HG03521 (cell line): ENCODE data around the gene DHRSX.
"Not testable (repeated sequence)": the region's sequence is repeated elsewhere in the genome, so short reads cannot be mapped to it uniquely, and the experiment has no call there.

Experiments
- ATAC-seq: cut with Tn5 transposase; IDR thresholded peaks from one replicate; pipeline ENCODE4 v1.9.1; 2021; ENCODE audit warnings: mild to moderate bottlenecking, moderate library complexity; ENCODE audit not compliant: unreplicated experiment

The DHRSX gene

DNA sequence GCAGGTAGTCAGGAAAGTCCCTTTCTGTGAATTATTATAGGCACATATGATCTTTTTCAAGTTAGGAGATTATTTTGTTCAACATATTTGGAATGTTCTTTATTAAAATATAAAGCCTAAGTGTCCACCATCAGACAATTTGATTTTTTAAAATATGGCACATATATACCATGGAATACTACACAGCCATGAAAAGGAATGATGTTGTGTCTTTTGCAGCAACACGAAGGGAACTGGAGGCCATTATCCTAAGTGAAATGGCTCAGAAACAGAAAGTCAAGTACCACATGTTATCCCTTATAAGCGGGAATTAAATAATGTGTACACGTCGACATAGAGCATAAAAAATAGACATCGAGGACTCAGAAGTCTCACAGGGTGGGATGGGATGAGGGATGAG is 73.0 kb downstream of the DHRSX start:
- ATAC-seq: no peak

DNA sequence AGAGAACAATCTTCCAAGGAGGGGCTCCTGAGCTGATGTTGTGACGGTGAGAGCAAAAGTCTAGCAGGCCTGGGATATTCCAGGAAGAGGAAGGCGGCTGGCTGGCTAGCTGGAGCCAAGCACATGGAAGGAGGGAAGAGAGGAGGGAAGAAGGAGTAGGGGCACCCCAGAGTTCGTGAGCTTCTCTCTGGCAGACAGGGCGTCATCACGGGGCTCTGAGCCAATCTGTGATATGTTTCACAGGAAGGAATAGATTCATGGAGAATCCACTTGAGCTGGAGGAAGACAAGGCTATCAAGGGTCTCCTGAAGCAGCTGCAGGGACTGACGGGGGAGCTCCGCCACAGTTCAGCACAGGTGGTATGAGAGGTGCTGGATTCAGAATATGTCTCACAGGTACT is 73.6 kb downstream of the DHRSX start:
- no peak for ATAC-seq

DNA sequence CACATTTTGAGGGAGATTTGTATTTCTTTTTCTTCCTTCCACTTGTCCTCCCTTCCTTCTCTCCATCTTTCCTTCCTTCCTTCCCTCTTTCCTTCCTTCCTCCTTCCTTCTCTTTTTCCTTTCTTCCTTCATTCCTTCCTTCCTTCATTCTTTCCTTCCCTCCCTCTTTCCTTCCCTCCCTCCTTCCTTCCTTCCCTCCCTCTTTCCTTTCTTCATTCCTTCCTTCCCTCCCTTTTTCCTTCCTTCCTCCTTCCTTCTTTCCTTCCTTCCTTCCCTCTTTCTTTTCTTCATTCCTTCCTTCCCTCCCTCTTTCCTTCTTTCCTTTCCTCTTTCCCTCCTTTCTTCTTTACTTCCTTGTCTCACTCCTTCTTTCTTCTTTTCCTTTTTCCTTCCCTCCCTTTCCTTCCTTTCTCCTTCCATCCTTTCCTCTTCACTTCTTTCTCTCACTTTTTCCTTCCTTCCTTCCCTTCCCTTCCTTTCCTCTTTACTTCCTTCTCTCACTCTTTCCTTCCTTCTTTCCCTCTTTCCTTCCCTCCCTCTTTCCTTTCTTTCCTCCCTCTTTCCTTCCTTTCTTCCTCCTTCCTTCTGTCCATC is 74.4 kb downstream of the DHRSX start:
- no peak for ATAC-seq

DNA sequence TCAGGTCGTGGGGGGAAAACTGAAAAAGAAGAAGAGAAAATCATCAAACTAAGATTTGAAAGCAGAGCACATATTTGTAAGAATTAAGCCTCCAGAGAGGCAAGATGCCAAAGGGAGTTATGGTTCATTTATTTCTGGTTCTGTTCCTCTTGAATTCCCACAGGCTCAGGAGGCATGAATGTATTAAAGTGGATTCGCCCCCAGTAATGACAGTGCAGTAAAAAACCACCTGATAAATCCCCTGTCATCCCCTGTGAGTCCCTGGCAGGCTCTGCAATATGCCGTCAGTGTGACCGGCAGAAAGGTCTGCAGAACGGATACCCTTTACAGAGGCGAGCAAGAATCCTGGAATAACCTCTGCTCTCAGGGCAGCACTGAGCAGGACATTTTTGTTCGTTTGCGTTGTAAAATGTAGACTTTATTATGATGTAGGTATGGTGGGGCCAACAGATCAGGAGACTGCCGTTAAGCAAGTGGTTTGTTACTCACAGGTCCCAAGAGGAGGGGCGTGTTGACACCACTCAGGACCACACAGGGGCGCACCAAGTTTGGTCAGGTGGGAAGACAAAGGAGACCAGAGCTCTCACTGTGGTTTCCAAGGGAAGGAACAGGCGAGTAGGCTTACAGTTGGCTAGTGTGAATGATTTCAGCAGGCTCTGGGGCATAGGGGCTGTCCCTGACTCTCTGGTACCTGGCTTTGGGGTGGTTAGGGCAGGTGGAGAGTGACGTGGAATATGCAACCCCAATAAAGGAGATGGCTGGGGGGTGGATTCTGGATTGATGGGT is 75.3 kb downstream of the DHRSX start:
- no peak for ATAC-seq

DNA sequence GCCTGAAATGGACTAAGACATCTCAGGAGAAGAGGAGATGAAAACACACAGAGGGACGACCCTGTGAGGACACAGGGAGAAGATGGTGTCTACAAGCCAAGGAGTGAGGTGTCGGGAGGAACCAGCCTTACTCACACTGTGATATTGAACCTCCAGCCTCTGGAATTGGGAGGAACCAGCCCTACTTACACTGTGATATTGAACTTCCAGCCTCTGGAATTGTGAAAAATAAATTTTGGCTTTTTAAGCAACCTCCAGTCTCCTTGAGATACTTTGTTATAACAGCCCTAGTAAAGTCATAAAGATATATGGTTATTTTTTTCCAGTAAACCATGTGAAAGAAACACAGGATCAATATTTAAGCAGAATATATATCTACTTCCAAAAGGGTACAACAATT is 76.5 kb downstream of the DHRSX start:
- no peak for ATAC-seq

DNA sequence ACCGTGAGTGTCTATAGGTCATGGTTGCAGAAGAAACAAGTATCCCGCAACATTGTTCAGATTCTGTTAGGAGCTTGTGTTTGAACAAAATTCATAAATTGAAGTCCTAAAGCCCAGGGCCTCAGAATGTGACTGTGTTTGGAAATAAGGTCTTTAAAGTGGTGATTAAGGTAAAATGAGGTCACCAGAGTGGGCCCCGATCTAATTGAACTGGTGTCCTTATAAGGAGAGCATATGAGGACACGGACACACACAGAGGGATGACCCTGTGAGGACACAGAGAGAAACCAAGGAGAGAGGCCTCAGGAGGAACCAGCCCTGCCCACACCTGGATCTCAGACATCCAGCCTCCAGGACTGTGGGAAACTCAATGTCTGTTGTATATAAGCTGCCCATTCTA is 76.9 kb downstream of the DHRSX start:
- ATAC-seq: no peak

DNA sequence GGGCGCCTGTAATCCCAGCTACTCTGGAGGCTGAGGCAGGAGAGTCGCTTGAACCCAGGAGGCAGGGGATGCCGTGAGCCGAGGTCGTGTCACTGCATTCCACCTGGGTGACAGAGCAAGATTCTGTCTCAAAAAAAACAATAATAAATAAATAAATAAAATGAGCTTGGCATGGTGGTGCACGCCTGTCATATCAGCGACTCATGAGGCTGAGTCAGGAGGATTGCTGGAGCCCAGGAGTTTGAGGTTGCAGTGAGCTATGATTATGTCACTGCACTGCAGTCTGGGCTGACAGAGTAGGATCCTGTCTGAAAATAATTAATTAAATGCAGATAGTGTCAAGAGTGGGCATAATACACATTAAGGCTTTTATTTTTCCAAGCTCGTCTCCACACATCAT is 77.5 kb downstream of the DHRSX start:
- ATAC-seq: no peak

DNA sequence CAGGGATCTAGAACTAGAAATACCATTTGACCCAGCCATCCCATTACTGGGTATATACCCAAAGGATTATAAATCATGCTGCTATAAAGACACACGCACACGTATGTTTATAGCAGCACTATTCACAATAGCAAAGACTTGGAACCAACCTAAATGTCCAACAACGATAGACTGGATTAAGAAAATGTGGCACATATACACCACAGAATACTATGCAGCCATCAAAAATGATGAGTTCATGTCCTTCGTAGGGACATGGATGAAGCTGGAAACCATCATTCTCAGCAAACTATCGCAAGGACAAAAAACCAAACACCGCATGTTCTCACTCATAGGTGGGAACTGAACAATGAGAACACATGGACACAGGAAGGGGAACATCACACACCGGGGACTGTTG is 81.4 kb downstream of the DHRSX start:
- not testable (repeated sequence) for ATAC-seq

DNA sequence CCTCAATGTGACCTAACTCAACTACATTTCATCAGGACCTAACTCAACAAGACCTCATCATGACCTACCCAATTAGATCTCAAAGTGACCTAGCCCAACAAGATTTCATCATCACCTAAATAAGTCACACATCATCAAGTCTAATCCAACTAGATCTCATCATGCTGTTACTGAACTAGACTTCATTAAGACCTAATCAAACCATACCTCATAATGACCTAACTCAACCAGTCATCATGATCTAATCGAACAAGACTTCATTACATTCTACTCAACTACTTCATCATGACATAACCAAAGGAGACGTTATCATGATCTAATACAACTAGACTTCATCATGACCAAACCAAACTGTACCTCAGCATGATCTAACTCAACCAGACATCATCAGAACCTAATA is 82.8 kb downstream of the DHRSX start:
- ATAC-seq: no peak

DNA sequence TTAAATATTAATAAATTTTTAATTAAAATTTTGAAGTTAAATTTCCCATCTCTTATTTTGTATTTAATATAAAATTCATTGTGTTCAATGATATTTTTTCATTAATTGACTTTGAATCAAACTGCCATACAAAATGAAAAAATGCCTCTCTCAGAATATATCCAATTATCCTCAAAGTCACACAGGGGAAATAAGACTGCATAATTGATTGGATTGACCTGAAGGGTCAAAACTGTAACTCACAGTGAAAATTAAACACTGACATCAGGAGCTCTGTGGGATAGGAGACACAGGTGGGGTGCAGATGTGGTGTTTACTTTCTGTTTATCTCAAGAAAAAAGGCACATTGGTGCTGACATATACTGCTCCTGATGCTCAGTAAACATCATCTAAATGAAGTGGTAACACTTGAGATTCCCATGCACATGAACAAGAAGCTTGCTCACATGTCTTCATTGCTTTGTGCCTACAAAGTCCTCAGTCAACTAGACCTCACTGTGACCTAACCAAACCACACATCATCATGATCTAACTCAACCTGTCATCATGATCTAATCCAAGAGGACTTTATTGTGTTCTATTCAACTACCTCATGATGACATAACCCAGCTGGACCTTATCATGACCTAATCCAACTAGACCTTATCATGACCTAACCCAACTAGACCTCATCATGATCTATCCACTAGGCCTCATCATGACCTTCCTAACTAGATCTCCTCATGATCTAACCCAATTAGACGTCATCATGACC is 83.7 kb downstream of the DHRSX start:
- no peak for ATAC-seq

DNA sequence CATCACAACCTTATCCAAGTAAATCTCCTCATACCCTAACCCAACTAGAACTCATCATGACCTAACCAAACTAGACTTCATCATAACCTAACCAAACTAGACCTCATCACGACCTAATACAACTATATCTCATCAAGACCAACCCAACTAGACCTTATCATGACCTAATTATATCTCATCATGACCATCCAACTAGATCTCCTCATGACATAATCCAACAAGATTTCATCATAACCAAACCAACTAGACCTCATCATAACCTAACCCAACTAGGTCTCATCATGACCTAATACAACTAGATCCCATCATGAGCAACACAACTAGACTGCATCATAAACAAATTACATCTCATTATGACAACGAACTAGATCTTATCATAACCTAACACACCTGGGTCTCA is 86.4 kb downstream of the DHRSX start:
- ATAC-seq: no peak

DNA sequence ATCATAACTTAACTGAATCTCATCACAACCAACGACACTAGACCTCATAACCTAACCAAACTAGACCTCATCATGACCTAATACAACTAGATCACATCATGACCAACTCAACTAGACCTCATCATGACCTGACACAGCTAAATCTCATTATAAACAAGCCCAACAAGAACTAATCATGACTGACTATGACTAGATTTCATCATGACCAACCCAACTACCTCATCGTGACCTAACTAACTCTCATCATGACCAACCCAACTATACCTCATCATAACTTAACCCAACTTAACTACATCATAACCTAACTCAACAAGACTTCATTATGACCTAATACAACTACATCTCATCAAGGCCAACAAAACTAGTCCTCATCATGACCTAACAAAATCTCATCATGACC is 86.8 kb downstream of the DHRSX start:
- no peak for ATAC-seq

DNA sequence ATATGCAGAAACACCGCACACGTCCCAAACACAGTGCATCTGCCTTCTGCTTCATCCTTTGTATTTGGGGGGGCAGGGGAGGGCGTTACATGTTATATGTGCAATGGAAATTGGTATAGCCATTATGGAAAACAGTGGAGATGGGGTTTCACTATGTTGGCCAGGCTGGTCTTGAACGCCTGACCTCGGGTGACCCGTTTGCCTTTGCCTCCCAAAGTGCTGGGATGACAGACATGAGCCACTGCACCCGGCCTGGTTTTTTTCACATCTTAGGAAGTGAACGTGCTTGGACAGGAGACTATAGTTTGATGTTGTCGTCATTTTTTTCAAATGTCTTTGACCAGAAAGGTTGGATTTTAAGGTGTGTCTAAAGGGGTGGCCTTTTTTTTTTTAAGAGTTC is 88.6 kb downstream of the DHRSX start:
- ATAC-seq: no peak

DNA sequence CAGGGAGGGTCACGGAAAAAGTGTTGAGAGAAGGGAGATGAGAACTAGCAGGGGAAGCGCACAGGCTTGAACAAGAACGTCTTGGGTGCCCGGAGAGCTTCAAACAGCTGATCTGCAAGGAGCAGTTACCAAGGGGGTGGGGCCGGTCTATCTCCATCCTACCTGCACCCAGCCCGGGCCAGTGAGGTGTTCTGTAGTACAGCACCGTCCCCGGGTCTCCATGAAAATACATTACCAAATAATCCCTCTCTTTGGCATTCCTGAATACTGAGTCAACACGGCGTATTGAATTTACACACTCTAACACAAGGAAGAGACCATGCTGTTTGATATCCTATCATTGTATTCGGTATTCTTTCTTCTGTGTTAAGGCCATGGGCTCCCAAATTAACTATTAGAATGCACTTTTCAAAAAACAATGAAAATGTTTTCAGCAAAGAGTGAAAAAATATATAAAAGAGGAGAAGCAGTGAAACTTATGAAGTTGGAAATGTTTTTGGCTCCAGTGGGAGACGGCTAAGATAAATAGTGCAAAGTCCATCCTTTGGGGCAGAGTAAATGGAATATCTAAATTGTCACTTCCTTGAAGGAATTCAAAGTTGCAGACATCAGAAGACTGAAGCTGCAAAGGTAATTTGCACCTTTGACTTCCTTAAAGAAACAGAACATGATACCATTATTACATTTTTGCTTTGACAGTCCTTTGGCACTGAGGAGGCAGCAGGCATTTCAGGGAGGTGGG is 90.3 kb downstream of the DHRSX start:
- no peak for ATAC-seq

DNA sequence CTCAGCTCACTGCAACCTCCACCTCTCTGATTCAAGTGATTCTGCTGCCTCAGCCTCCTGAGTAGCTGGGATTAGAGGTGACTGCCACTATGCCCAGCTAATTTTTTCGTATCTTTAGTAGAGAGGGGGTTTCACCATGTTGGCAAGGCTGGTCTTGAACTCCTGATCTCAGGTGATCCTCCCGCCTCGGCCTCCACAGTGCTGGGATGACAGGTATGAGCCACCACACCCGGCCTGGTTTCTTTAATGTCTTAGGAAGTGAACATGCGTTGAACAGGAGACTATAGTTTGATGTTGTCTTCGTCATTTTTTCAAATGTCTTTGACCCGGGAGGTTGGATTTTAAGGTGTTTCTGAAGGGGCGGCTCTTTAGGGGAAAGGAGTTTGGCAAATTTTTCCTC is 91.0 kb downstream of the DHRSX start:
- no peak for ATAC-seq

DNA sequence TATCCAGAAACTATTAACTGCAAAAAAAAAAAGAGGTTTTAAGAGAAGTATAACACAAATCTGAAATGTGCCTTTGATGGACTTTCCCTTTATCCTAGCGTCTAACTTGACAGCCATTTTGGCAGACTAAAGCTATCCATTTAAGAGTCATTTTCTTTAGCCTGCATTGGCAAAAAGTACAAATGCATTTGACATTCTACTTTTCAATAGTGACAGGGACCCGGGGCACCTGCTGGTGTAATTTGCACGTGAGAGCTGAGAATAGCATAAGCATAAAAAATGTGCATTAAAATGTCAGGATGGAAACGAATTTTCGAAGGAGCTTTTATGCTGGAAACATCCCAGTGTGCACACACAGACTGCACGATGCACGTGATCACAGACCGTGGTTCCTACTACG is 91.9 kb downstream of the DHRSX start:
- no peak for ATAC-seq

DNA sequence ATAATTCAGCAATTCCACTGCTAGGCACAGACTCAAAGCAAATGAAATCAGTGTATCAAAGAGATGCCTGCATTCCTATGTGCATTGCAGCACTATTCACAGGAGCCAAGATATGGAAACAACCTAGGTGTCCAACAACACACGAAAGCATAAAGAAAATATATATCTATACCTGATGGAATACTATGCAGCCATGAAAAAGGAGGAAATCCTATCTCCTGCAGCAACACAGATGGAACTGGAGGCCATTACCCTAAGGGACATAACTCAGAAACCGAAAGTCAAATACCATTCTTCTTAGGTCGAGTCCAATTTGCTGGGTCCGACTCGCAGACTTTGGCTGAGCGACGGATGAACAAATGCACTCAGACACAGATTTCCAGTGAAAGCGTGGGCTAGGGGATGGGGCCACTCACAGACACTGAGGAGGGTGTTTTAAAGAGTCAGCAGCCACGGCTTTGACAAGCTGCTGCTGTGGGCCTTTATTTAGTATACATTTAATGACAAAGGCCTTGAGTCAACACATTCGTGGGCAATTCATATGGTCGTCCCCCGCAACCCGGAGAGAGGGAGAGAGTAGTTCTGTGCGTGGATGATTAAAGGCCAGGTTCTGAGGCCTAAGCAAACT is 93.8 kb downstream of the DHRSX start:
- ATAC-seq: no peak

DNA sequence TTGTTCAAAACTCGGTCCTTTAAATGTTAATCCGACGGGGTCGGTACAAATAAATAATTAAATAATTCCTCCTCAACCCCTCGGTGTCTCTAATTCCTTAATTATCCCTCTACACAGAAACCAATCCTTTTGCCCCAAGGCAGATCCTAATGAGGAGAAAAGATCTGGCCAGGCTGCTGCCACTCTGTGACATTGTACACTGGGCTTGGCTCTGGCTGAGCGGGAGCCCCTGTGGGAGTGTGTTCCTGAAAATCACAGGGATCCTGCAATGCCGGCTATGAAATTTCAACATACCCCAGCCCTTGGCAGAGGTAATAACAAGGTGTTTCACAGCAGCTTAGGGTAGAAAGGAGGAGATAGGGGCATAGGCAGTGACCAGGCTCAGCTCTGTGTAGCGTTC is 96.0 kb downstream of the DHRSX start:
- no peak for ATAC-seq

DNA sequence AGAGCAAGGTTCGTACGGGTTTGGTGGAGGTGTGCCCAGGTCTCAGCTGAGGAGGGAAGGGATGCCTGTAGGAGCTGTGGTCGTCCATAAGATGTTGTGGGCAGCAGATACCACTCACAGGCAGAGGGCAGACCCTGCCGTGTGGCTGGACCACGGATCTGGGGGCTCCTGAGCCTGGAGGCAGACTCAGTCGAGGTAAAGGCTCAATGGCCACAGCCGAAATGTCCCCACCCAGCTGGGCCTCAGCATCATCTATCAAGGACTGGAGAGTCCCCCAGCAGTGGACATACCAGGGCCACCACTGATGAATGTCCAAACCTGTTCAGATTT is 98.5 kb downstream of the DHRSX start:
- no peak for ATAC-seq

DNA sequence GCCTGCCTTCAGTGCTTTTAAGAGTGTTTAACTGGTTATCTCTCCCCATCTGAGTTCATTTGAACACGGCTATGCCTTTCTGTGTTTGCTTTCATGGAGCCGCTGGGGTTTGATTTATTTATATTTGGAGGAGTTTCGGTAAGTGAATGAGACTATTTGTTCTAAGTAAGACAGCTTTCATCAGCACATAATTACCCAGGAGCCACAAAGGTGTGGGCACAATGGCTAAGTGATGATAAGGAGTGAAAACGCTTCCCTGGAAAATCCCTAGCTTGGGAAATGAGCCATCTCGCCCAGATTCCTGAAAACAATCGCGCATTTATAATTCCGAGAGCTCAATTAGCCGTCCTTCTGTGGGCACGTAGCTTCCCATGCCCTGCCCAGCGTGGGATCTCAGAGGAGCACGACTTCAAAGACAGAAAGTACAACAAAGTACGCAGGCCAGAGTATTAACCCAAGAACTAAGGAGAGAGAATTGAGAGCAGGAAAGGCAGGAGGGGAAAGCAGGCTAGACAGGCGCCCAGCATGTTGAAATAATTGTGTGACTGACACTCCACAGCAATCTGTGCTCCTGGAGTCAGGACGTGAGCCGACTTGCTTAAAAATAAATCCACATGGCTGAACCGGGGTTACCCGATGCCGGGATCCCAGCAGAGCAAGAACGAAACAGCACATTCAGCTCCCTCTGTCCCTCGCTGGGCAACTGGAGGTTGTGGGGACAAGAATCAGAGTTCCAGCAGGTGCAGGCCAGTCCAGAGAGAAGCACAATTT is 99.0 kb downstream of the DHRSX start:
- no peak for ATAC-seq
